Measurements from ENCODE around the gene CBX4. TPM values are rescaled to one million over a fixed set of nuclear protein-coding genes. Genes with fewer than 3 reads are reported as not detected.
A peak's percentile ranks its signal among the peaks of the same experiment; 100 is the strongest.

CBX4 gene
- total RNA-seq, 1 donor from 2014 or later: 25.7 TPM

DNA sequence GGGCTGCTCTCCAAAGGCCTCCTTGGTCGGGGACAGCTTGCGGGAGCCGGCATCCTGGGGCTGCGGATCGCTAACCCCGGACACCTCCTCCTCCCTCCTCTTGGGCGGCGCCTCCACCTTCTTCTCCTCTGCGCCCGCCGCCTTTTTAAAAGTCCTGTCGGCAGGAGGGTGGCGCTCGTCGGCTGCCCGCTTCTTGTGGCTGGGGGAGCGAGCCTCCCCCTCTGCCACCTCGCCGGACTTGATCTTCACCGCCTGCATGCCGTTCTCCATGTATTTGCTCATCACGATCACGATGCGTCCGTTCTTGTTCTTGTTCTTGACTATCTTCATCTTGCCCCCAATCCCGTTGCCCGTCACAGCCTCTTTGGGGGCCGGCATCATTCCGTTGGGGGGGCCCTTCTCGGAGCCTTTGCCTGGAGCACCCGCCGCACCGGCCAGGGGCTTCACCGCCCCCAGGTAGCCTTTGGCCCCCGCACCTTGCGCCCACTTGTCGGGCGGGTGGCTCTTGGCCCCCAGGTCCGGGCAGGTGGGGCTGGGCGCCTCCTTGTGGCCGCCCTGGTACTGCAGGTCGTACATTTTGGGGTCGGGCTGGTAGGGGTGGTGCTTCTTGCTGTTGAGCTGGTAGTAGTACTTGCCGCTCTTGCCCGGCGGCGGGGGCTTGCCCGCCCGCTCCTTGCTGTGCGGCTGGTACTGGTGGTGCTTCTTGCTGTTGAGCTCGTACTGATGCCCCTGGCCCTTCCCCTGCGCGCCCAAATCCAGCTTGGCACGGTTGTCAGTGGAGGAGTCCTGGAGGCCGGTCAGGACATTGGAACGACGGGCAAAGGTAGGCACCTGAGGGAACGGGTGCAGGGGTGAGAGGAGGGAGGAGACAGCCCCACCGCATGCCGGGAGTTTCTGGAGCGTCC is 4.4 kb downstream of the CBX4 start:
- TF ChIP-seq, protein P1, sequence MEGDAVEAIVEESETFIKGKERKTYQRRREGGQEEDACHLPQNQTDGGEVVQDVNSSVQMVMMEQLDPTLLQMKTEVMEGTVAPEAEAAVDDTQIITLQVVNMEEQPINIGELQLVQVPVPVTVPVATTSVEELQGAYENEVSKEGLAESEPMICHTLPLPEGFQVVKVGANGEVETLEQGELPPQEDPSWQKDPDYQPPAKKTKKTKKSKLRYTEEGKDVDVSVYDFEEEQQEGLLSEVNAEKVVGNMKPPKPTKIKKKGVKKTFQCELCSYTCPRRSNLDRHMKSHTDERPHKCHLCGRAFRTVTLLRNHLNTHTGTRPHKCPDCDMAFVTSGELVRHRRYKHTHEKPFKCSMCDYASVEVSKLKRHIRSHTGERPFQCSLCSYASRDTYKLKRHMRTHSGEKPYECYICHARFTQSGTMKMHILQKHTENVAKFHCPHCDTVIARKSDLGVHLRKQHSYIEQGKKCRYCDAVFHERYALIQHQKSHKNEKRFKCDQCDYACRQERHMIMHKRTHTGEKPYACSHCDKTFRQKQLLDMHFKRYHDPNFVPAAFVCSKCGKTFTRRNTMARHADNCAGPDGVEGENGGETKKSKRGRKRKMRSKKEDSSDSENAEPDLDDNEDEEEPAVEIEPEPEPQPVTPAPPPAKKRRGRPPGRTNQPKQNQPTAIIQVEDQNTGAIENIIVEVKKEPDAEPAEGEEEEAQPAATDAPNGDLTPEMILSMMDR (IDR thresholded peaks at IDR 0.05): peak; percentile 11 to 50 (median 24)
- Histone ChIP-seq H3K27me3 (no peaks in the 10 kb centered on the region), H3K27ac (no peak overlapping the region), H3K36me3 (peaks cover 20 to 21% of the 10 kb centered on the region in 2 donors), H3K4me1 (peaks cover 17 to 38% of the 10 kb centered on the region in 2 donors), H3K4me3 (no peak overlapping the region), H3K9me3 (no peaks in the 10 kb centered on the region)
- intact Hi-C loops (cut with DNase I): loop anchor here (5.0 kb wide), 1 partner anchor 267 kb away; the partner anchor contains the start of gene GAA
- DNase-seq (ENCODE audit: low spot score in 2 of 2): no peak

DNA sequence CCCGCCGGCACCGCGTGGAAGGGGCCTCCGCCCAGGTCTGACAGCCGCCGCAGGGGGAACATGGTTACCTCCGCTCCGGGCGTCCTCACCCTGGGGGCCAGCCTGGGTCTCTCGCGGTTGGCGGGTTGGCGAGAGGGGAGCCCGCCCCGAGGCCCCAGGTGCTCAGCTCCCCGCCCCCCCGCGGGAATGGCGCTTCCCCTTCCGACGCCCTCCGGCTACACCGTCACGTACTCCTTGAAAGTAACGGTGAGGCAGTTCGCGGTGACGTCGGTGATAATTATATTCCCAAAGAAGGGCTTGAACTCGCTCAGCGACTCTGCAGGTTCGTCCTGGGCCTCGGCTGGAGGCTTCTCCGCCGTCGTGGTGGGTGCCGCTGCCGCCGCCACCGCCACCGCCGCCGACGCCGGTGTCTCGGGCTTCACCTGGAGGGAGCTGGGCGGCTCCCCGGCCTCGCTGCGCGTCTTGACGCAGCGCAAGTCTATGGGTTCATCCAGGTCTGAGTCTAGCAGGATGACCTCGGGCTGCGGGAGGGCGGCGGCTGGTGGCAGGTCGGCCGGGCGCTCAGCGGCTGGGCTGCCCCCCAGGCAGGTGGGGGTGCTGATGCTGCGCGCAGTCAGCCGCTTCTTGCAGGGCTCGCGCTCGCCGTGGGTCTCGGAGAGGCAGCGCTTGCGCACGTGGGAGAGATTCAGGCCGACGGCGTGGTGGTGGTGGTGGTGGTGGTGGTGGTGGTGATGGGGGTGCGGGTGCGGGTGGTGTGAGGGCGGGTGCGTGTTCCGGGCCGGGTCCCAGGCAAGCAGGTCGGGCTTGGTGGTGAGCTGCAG is 5.3 kb downstream of the CBX4 start:
- Histone ChIP-seq H3K4me3 (no peak overlapping the region), H3K4me1 (peaks cover 17 to 35% of the 10 kb centered on the region in 2 donors), H3K27me3 (no peaks in the 10 kb centered on the region), H3K9me3 (no peaks in the 10 kb centered on the region), H3K36me3 (peaks cover 20 to 21% of the 10 kb centered on the region in 2 donors), H3K27ac (no peak overlapping the region)
- DNase-seq (ENCODE audit: low spot score in 2 of 2): no peak
- TF ChIP-seq, protein P1 (IDR thresholded peaks at IDR 0.05): no peak
- intact Hi-C loops (cut with DNase I): no loop called here

DNA sequence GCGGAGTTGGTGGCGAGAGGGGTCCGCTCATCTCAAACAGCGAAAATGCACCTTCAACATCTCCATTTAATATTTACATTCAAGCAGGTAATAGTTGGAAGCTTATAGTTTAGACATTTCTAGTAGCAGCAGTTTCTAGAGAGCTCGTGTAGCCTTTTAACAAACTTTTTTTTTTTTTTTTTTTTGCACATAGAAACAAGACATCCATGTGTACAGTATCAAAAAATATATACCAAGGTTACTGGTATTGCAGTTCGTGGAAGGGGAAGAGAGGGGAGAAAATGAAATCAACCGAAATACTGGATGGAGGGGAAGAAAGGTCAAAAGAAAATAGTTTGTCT is 6.2 kb downstream of the CBX4 start:
- TF ChIP-seq, protein P1 (IDR thresholded peaks at IDR 0.05): no peak
- intact Hi-C loops (cut with DNase I): no loop called here
- H3K4me3 ChIP-seq: peak overlapping the region; percentile 8 to 44
- H3K4me1 ChIP-seq: peaks cover 14 to 32% of the 10 kb centered on the region in 2 donors
- no peak overlapping the region for H3K27ac ChIP-seq
- peaks cover 20 to 21% of the 10 kb centered on the region in 2 donors for H3K36me3 ChIP-seq
- H3K9me3 ChIP-seq: no peaks in the 10 kb centered on the region
- no peak for DNase-seq (ENCODE audit: low spot score in 2 of 2)
- no peaks in the 10 kb centered on the region for H3K27me3 ChIP-seq

DNA sequence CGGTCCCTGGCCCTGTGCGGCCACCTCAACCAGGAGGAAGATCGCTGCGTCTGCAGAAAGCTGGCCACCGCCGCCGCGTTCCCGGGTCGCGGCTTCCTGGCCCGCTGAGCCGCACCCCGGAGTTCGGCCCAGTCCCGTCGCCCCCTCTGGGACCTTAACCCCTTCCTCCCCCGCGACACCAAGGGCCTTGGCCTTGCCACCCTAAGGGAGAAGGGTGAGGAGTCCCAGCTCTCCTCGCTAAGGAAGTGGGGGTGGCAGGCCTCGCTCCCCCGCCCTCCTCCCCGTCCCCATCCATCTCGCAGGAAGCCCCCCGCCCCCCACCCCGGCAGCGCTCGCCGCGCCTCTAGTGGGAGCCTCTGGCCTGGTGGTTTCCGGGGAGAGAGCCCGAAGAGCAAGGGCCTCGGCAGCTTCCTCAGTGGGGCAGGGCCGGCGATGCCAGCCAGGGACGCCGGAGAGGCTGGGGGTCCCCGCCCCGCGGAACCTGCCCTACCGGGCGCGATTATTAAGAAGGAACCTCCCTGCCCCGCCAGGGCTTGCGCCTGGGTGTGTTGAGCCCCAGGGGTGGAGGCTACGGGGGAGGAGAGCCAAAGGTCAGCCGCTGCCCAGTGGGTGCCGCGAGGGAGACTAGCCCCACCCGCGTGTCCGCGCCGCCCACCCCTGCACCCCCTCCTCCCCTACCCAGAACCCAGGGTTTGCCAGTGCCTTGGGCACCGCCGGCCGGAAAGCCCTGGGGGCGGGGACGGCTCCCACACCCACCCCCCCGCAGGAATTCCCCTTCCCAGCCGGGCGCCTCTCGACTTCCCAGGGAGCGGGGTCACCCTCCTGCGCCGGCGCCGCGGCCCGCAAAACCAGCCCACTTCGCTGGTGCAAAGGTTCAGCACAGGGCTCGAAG is 6.8 kb downstream of the CBX4 start:
- Histone ChIP-seq H3K27me3 (no peaks in the 10 kb centered on the region), H3K27ac (peak overlapping the region in 1 of 2 donors; percentile 27), H3K36me3 (peaks cover 20 to 21% of the 10 kb centered on the region in 2 donors), H3K4me1 (peaks cover 12 to 27% of the 10 kb centered on the region in 2 donors), H3K4me3 (peak overlapping the region; percentile 8 to 44), H3K9me3 (no peaks in the 10 kb centered on the region)
- TF ChIP-seq, protein P1 (IDR thresholded peaks at IDR 0.05): no peak
- no peak for DNase-seq (ENCODE audit: low spot score in 2 of 2)
- intact Hi-C loops (cut with DNase I): no loop called here

Data from ascending aorta (tissue), 2 donors.